ENCODE results near the gene PAF1.

PAF1 gene

DNA sequence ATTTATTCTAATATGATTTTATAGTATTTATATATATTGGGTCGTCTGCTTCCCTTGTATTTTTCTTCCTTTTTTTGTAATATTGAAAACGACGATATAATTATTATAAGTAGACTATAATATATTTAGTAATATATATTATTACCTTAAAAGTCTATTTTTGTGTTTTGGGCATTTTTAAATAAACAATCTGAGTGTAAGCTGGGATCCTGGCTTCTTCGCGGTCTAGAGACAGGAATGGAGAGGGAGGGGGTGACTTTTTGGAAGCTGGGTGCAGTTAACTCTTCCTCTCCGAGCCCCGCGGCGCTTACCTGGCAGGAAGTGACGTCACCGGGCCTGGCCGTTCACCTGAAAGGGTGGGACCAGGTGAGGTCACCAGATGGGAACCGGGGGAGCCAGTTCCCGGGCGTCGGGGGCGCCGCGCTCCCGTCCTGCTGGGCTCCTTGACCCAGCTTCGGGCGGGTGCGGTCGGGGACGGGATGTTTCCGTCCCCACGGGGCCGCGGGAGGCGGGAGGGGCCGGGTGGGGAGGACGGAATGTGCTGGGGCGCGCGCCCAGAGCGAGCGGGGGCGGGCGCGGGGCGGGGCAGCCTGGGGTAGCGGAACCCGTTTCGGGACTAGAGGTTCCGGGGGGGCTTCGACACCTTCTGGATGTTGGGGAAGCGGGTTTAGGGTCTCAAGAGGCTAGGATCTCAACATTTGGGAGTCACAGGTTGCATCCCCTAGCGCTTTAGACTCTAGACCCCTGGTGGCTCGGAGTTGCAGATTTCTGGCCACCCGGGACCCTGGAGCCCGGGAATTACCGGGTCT, 18.5 kb upstream of the PAF1 start:
- no peak for TF ChIP-seq CTCF (IDR thresholded peaks at IDR 0.05; ENCODE audit: borderline replicate concordance, control extremely low read depth, extremely low read depth, insufficient read depth, missing control alignments)
- in situ Hi-C loops (cut with MboI; ENCODE audit: low sequenced_read_pairs, unreplicated experiment) = no loop called here
- DNase-seq (ENCODE audit: low spot score) = peak; percentile 62

DNA sequence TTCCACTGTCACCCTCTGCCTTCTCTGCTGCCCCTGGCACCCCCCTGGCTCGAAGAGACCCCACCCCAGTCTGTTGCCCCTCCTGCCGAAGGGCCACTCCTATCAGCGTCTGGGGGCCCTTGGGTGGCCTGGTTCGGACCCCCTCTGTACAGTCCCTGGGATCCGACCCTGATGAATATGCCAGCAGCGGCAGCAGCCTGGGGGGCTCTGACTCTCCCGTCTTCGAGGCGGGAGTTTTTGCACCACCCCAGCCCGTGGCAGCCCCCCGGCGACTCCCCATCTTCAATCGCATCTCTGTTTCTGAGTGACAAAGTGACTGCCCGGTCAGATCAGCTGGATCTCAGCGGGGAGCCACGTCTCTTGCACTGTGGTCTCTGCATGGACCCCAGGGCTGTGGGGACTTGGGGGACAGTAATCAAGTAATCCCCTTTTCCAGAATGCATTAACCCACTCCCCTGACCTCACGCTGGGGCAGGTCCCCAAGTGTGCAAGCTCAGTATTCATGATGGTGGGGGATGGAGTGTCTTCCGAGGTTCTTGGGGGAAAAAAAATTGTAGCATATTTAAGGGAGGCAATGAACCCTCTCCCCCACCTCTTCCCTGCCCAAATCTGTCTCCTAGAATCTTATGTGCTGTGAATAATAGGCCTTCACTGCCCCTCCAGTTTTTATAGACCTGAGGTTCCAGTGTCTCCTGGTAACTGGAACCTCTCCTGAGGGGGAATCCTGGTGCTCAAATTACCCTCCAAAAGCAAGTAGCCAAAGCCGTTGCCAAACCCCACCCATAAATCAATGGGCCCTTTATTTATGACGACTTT, 17.7 kb upstream of the PAF1 start:
- DNase-seq (ENCODE audit: low spot score) = no peak
- in situ Hi-C loops (cut with MboI; ENCODE audit: low sequenced_read_pairs, unreplicated experiment) = no loop called here
- TF ChIP-seq CTCF (IDR thresholded peaks at IDR 0.05; ENCODE audit: borderline replicate concordance, control extremely low read depth, extremely low read depth, insufficient read depth, missing control alignments) = no peak

DNA sequence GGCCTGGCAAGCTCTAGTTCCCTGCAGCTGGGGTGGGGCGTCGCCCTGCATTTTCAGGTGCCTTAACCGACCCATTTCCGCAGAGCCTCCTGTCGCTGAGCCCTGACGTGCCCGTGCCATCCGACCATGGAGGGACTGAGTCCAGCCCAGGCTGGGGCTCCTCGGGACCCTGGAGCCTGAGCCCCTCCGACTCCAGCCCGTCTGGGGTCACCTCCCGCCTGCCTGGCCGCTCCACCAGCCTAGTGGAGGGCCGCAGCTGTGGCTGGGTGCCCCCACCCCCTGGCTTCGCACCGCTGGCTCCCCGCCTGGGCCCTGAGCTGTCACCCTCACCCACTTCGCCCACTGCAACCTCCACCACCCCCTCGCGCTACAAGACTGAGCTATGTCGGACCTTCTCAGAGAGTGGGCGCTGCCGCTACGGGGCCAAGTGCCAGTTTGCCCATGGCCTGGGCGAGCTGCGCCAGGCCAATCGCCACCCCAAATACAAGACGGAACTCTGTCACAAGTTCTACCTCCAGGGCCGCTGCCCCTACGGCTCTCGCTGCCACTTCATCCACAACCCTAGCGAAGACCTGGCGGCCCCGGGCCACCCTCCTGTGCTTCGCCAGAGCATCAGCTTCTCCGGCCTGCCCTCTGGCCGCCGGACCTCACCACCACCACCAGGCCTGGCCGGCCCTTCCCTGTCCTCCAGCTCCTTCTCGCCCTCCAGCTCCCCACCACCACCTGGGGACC, 16.9 kb upstream of the PAF1 start:
- in situ Hi-C loops (cut with MboI; ENCODE audit: low sequenced_read_pairs, unreplicated experiment) = no loop called here
- no peak for DNase-seq (ENCODE audit: low spot score)
- TF ChIP-seq CTCF (IDR thresholded peaks at IDR 0.05; ENCODE audit: borderline replicate concordance, control extremely low read depth, extremely low read depth, insufficient read depth, missing control alignments) = no peak

DNA sequence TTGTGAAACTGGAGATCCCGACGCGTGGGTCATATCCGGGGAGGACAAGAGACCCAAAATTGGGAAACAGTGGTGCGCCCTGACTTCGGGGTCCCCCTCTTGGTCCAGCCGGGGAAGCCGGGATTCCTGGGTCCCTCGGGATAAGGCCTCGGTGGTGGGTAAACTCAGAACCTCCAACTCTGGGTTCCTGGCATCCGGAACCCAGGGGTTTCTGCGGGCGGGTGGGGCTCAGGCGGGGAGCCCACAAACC, 16.4 kb upstream of the PAF1 start:
- in situ Hi-C loops (cut with MboI; ENCODE audit: low sequenced_read_pairs, unreplicated experiment) = no loop called here
- TF ChIP-seq CTCF (IDR thresholded peaks at IDR 0.05; ENCODE audit: borderline replicate concordance, control extremely low read depth, extremely low read depth, insufficient read depth, missing control alignments) = no peak
- DNase-seq (ENCODE audit: low spot score) = no peak

DNA sequence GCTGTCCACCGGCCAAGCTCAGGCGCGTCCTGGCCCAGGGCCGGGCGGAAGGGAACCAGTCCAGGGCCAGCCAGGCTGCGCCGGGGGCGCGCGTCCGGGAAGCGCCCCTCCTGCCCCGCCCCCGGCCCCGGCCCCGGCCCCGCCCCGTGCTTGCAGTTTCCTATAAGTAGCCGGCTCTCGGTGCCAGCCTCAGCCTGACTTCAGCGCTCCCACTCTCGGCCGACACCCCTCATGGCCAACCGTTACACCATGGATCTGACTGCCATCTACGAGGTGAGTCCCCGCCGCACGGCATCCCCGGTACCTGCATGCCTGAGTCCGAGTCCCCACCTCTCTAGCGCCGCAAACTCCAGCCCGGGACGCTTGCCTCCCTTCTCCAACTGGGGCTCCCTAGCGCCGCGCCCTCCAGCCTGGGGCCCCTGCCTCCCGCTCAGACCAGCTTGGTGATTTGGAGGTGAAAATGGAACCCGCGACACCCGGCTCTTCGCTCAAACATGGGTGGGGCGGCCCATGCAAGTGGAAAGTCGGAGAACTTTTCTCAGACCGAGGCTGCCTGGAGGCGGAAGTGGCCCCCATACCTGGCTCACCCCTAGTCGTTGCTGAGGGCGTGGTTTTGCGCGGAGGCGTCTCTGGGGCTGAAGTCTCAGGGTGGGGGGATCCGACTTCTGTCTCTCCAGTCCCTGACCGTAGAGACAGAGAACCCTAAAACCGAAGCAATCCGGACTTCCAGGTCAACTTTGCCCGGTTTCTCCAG, 15.9 kb upstream of the PAF1 start, which contains the start of gene ZFP36:
ZFP36 (plus strand) TSS at position 192 of the 754 bp plus-strand sequence; CDS start at position 250, 58 bp downstream.
- no peak for TF ChIP-seq CTCF (IDR thresholded peaks at IDR 0.05; ENCODE audit: borderline replicate concordance, control extremely low read depth, extremely low read depth, insufficient read depth, missing control alignments)
- in situ Hi-C loops (cut with MboI; ENCODE audit: low sequenced_read_pairs, unreplicated experiment) = no loop called here
- peak; percentile 86 for DNase-seq (ENCODE audit: low spot score)
